M059J (cell line): ENCODE data around the gene WWOX. TPM values are rescaled to one million over a fixed set of nuclear protein-coding genes. Genes with fewer than 3 reads are reported as not detected.

Experiments used
- DNase-seq: peaks from one replicate; pipeline ENCODE4 v3.0.0-alpha.2; 2012; ENCODE audit warnings: low read depth
- total RNA-seq: library from RNA; depleted of rRNA; stranded (reverse); fragments of >200 nt; shearing (Covaris generic); gene quantifications from 2 replicates; pipeline ENCODE4 v1.2.3, GENCODE V29; 2014

Gene WWOX
- total RNA-seq, 1 experiment from 2014 or later: 13.7 TPM

DNA sequence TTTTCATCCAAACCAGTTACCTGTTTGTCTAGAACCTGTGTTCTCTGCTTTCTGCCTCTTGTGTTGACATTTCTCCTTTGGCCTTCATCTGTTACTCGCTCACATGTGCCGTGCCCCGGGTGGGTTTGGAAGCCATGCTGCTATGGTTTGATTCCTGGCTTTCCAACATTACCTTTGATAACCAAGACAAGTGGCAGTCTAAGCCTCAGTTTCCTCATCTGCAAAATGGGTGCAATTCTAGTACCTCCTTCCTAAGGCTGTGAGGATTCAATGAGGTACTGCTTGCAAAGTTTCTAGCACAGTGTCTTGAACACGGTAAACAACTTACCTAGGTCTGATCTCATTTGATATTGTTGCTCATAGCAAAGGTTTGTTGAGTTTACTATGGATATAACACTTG, 665.0 kb downstream of the WWOX start:
- no peak for DNase-seq

DNA sequence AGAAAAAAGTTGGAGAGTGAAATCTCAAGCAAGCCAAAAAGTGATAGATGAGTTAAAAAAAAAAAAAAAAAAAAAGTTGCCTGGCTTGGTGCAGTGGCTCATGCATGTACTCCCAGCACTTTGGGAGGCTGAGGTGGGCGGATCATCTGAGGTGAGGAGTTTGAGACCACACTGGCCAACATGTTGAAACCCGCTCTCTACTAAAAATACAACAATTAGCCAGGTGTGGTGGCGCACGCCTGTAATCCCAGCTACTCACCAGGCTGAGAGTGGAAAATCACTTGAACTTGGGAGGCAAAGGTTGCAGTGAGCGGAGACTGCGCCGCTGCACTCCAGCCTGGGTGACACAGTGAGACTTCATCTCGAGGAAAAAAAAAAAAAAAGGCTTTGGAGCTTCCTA, 668.8 kb downstream of the WWOX start:
- no peak for DNase-seq

DNA sequence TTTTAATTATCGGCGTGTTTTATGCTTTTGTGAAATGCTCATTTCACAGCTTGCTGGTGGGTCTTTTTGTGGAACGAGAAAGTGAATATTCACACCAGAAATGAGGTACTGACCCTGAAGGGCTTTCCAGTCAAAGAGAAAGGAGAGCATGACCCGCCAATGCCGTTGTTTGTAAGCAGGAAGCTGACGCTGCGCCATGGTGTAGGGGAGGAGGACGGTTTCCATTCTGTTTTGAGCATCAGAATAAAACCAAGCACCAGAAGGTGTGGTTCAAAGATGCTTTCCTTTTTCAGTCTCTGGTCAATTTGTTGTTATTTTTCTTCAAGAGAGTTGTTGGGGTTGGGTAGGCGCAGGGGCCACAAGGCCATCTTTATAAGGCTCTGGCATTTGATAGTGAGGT, 669.3 kb downstream of the WWOX start:
- DNase-seq: no peak

DNA sequence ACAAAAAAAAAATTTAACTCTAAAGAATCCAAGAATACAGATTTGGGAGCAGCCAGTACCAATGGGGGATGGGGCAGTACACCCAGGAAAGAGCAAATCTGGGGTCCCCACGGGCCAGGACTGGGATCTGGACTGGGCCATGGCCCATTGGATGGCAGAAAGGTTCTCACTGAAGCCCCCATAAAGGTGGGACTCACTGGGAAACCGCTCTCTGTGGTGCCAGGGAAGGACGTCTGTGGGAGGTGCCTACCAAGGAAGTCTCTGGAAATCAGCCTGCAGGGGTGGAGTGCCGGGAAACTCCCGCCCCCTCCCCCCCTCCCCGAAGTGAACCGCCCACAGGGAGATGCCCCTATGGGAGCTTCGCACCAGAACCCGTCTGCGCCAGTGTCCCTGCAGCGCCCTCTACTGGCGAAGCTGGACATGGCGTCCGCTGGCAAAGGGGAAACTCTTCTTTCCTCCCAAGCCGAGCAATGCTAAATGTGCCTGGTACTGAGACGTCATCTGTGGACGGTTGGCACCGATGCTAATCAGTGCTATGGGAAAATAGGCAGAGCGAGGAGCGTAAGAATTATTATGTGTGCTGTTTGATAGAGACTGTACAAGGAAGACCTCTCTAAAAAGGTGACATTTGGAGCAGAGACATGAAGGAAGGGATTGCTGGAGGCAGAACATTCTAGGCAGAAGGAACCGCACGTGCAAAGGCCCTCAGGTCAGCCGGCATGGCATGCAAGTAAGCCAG, 671.1 kb downstream of the WWOX start:
- peak; percentile 4 for DNase-seq

DNA sequence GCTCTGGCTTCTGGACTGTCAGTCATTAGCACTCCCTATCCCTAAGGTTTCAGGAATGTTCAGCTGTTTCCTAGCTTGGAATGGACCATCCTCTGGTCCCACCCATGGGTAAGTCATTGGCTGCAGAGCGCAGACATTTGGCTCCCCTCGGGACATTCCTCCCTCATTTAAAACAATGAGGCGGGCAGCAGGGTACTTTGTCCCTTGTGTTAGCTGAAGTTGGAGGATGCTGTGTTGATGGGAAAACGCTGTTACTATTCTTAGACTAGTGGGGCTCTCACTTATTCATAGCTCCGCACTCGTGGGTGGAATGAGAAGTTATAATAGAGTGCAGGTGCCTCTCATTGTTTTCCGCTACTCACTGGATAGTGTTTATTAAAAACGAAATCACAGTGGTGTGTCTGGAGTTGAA, 673.8 kb downstream of the WWOX start:
- no peak for DNase-seq

DNA sequence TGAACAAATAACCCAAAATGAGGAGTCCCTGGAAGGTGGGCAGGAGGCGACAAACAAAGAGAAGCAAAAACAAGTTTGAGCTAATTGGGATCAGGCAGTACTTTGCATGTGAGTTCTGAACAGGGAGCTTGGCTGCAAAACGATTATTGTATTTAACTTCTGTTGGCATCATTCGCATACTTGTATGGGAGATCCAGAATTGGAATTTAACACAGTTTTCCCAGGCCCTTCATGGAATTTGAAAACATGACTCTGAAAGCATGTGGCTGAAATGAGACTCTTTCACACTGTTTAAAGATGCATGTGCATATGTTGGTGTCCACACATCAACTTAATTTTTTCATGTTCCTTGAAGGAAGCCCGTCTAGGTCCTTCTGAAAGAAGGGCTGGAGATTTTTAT, 674.3 kb downstream of the WWOX start:
- no peak for DNase-seq

DNA sequence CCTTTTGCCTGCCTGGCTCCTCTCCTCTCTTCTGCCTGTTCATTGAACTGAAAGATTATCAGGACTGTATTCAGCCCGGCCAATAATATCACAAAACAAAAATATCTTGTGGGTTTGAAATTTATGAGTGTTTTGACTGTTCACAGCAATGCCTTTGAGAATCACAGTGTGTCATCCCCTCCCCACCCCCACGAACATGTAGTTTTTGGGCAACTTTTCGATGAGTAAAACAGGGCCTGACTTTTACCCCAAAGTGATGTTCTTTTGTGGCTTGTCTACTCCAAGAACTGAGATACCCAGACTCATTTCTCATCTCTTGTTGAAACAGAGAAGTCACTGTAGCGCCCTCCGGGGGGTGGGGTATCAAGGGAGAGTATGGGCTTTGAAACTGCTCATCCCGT, 675.7 kb downstream of the WWOX start:
- no peak for DNase-seq

DNA sequence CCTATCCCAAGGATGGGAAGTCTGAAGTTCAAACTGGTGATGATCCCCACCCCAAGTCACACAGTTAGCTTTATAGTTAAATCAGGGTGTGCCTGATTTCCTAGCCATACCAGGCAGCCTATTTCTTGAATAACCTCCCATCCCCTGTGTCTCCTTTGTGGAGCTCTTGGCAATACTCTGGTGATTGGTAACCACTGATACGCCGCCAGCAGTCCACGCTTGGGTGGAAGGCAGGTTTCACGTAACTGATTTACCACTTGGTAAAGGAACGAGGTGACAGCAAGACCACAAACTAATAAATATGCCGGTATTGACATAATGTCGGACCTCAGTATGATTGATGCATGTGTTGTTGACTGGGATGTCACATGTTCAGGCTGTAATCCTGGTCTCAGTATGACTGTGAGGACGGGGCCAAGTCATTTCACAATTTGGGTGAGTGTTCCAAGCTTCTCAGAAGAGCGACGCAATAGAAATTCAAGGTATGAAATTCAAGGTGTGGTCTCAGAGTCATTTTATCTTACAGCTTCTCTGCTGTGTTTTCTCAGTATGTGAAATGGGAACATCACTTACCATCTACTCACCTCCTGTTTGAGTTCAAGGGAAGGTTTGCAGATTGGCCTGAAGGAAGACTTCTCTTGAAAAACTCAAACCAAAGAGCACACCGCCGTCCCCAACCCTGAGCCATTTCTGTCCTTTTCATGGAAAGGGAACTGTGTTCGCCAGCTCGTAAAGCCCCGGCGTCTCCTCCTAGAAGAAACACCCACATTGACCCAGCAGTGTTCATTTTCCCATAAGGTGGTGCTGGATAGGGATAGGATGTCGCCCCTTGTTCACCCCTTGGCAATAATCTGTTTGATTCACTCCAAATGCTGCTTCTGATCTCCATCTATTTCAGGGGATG, 678.9 kb downstream of the WWOX start:
- DNase-seq: no peak

DNA sequence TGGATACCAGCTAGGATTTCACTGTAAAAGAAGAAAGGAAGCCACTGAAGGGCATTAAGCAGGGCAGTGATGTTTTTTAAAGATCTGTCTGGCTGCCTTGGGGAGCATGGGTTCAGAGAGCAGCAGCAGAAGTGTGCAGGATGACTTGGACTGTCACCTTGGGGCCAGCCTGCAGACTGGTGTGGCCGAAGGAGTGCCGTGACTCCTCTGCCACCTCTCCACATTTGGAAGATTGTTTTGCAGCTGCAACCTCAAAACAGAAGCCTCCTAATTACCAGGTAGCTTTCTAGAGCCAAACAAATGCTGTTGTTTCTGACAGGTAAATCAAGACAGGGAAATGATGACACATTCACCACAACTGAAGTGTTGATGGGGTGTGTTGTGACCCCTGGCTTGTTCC, 681.4 kb downstream of the WWOX start:
- DNase-seq: no peak

DNA sequence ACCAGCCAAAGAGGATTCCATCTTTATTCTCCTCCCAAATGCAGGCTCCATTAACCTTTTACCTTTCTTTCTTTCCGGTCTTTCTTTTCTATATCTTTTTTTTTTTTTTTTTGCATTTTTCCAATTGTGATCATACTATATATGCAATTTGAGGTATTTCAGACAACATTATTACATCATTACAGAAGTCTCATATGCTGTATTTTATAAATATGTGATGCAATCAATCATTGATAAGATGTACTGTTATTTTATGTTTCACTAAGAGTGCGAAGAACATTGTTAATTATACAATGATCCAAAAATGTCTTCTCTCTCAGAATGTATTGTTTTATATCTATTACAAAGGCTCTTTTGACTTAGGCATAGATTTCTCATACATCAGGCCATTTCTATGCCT, 683.1 kb downstream of the WWOX start:
- no peak for DNase-seq

DNA sequence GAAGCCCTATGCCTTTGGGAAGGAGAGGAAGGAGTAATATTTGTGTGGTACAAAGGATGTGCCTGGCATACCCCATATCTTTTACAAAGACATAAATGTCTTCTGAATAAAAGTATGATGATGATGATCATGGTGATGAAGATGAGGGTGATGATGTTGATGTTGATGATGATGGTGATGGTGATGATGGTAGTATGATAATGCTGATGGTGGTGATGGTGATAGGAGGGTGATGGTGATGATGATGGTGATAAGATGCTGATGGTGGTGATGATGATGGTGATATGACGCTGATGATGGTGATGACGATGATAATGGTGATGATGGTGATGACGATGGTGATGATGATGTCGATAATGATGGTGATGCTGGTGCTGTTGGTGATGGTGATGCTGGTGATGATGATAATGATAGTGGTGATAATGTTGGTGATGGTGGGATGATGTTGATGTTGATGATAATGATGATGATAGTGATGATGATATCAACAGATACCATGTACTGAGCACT, 684.2 kb downstream of the WWOX start:
- DNase-seq: no peak

DNA sequence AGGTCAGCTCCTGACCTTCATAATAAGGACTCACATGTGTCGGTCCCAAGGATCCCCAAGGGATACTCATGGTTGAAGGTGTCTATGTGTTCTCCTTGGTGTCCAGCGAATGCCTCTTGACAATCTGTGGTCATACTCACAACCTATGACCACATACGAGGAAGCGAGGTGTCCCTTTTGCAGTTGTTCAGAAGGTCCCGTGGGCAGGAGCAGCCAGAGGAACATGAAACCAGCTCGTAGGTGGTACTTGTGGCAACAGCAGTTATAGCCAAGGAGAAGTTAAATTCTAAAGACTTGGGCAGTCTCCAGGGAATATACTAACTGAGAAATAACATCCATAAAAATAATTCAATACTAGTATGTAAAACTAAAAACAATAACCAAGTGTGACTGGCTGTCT, 685.3 kb downstream of the WWOX start:
- DNase-seq: no peak

DNA sequence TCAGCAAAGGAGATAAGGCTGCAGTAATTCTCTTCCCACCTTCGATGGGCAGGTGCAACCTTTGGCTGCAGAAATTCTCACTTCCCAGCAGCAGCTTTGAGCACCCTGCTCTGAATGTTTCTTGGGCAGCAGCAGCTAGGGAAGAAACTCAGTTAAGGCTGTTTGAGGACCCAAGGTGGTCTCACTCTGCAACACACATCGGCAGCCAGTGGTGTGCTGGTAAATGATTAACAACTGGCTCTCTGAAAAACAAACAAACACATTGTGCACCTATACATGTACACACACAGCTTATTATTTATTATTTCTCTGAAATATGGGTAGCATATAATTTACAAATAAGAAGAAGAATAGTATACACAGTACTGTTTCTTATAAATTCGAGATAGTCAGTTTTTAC, 685.8 kb downstream of the WWOX start:
- no peak for DNase-seq

DNA sequence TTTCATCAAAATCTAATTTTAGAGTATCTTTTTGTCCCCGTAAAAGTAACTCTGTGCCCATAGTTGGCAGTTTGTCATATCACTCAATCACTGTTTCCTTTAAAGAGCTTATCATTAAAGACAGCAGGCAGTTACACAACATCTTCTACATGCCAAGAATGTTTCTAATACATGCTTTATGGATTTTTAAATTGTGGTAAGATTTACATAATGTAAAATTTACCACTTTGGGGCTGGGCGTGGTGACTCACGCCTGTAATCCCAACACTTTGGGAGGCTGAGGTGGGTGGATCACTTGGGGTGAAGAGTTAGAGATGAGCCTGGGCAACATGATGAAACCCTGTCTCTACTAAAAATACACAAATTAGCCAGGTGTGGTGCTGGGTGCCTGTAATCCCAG, 687.2 kb downstream of the WWOX start:
- no peak for DNase-seq

DNA sequence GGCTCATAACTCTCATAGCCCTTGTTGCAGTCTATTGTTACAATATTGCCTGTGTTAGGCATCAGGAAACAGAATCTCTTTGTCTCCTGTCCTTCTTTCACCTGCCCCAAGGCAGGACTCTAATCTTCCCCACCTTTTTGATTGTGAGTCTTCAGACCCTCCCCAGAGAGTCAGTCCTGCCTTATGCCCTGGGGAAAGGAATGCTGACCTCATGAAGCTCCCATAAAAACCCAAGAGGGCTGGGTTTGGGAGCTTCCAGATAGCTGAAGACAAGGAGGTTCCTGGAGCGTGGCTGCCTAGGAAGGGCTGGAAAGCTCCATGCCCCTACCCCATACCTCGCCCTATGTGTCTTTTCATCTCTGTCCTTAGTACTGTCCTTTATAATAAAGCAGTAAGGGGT, 688.8 kb downstream of the WWOX start:
- DNase-seq: no peak

DNA sequence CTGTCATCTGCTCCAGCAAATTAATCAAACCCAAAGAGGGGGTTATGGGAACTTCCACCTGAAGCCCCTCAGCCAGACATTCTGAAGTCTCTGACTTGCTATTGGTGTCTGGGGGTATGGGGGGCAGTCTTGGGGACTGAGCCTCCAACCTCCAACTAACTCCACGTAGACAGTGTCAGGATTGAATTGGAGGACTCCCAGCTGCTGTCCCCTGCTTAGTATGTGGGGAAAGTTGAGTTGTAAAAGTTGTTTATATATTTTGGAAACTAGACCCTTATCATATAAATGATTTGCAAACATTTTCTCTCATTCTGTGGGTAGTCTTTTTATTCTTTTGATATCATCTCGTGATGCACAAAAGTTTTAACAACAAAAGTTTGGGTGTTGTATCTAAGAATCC, 689.2 kb downstream of the WWOX start:
- no peak for DNase-seq

DNA sequence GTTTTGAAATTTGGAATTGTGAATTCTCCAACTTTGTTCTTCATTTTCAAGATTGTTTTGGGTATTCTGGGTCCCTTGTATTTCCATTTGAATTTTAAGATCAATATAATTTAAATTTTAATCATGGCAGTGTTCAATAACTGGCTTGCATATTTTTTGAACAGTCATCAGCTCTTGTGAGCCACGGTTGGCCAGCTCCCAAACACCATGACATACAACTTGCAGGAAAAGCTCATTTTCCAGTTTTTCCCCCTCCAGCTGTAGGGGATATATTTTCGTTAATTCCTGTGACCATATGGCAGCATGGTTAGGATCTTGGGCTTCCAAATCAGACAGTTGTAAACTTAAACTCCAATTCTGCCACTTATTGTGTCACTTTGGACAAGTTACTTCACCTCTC, 690.1 kb downstream of the WWOX start:
- DNase-seq: no peak

DNA sequence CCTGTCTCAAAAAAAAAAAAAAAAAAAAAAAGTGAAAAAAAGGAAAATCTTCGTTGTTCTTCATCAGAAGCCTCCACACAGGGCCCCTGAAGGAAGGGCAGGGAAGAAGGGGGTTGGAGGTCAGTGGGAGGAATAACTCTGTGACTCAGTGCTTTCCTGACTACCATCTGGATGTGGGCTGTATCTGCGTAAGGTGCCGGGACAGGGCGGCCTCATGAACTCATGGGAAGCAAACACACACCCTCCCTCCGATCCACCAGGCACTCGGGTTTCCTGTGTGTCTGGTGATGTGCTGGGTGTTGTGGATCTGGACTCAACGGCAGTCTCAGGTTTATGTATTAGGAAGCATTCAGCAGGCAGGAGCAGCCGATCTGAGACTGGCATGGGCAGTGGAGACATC, 691.6 kb downstream of the WWOX start:
- no peak for DNase-seq

DNA sequence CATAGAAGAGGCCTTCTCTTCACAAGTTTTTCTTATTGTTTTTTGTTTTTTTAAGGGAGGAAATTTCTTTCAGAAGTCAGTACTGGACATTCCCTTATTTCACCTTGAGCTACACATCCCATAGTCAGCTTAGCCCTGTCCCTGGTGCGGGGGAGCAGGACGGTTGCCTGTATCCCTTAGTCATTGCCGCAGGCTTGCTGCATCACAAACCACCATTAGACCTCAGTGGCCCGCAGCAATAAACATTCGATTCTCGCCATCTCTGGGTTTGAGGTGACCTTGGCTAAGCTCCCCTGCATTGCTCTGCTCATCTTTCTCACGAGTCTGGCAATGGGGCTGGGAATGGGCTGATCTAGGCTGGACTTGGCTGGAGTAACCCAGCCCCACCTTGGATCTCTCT, 692.5 kb downstream of the WWOX start:
- no peak for DNase-seq

DNA sequence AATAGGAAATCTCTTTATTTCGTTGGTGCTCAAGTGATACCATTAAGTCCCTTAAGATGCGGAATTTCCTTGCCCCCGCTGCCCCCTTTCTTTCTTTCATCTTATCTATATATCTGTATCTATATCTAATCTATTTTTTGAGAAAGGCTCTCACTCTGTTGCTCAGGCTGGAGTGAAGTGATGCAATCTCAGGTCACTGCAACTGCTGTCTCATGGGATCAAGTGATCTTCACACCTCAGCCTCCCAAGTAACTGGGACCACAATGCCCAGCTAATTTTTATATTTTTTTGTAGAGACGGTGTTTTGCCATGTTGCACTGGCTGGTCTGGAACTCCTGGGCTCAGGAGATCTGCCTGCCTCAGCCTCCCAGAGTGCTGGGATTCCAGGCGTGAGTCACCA, 693.5 kb downstream of the WWOX start:
- DNase-seq: no peak

DNA sequence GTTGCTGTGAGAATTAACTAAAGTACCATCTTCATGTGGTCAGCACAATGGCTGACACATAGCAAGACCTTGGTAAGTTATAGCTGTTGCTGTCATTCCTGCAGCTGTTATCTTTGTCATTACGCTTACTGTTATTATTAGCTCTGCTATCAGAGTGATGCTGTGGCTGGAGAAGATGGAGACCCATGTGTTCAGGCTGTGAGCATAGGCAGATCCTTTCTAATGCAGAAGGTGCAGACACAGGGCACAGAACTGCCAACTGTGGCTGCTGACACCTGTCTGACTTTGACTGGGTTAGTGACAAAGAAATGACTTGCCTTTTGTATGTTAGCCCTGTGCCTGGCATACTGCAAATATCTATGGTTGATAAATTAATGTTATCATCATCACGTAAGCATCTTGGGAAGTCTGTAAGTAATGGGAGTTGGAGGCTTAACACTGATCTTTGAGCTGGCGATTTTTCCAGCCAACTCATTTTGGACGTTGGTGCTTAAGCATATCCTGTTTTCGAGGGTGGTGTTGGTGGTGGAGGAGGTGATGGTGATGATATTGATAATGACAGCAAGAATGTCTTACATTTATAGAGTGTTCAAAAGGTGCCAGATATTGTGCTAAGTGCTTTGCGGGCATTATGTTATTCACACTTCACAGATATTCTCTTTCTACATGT, 695.3 kb downstream of the WWOX start:
- no peak for DNase-seq

DNA sequence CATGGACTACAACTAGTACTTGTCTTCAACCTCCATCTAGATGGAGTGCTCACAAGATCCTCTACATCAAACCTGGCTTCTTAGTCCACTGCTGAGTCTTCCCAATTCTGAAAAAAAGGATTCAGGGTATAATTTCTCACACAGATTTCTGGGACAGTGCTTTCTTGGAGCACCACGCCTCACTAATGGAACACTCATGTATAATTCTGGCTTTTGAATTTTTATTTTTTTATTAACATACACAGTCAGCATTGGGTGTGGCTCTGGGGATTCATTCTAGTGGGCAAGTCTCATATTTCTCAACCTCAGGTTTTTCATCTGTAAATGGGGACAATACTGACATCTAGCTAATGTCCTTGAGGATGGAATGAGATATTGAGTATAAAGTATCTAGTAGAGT, 696.0 kb downstream of the WWOX start:
- DNase-seq: no peak
